Keratinocyte (primary cell): ENCODE results near the gene DENND4B. TPM values are rescaled to one million over a fixed set of nuclear protein-coding genes. Genes with fewer than 3 reads are reported as not detected.

Source experiments
- DNase-seq: peaks from one replicate; pipeline ENCODE4 v3.0.0-alpha.2; 2011; ENCODE audit warnings: low read depth, missing footprints, low spot score
- FAIRE-seq: peaks from 2 replicates; lab custom pipeline; 2011; peaks lifted over from hg19 to GRCh38; lab: Jason Lieb, UNC
- H2AFZ ChIP-seq: 2 replicates; pipeline ENCODE4 v1.6.0; 2012; ENCODE audit warnings: low read length, control low read depth, inconsistent platforms; ENCODE audit not compliant: control insufficient read depth
- H3K27ac ChIP-seq: 2 replicates; pipeline ENCODE4 v1.5.1; 2011; ENCODE audit warnings: low read length; ENCODE audit not compliant: control insufficient read depth, insufficient read depth
- H3K27me3 ChIP-seq: 3 replicates; pipeline ENCODE4 v1.6.0; 2011; ENCODE audit warnings: low read length; ENCODE audit not compliant: control insufficient read depth, insufficient read depth; ENCODE audit errors: extremely low read depth
- H3K36me3 ChIP-seq, 2 experiments: 2 replicates in 1 of 2; 3 replicates in 1 of 2; pipeline ENCODE4 v1.5.1; 2011; ENCODE audit warnings: low read length in 2 of 2, mild to moderate bottlenecking in 1 of 2; ENCODE audit not compliant: control insufficient read depth in 2 of 2, insufficient read depth in 2 of 2; ENCODE audit errors: extremely low read depth in 1 of 2
- H3K4me1 ChIP-seq: 3 replicates; pipeline ENCODE4 v1.5.1; 2011; ENCODE audit warnings: low read length; ENCODE audit not compliant: control insufficient read depth, insufficient read depth; ENCODE audit errors: extremely low read depth
- H3K4me2 ChIP-seq: 3 replicates; pipeline ENCODE4 v1.6.0; 2011; ENCODE audit warnings: low read depth, low read length; ENCODE audit not compliant: control insufficient read depth, insufficient read depth; ENCODE audit errors: extremely low read depth
- H3K4me3 ChIP-seq, 3 experiments: fragments of 200-600 bp in 1 of 3; sonication (generic) in 1 of 3; 2 replicates in 2 of 3; 3 replicates in 1 of 3; pipeline ENCODE4 v1.5.1; 2011 to 2016; ENCODE audit warnings: low read length in 3 of 3, mild to moderate bottlenecking in 3 of 3, control low read depth in 2 of 3, inconsistent platforms in 1 of 3, low read depth in 1 of 3, mixed read lengths in 1 of 3, mixed run types in 1 of 3, moderate library complexity in 1 of 3; ENCODE audit not compliant: control insufficient read depth in 2 of 3, insufficient read depth in 2 of 3; ENCODE audit errors: extremely low read depth in 1 of 3
- H3K79me2 ChIP-seq: 2 replicates; pipeline ENCODE4 v1.6.0; 2012; ENCODE audit warnings: low read length; ENCODE audit not compliant: control insufficient read depth, insufficient read depth
- H3K9ac ChIP-seq: 3 replicates; pipeline ENCODE4 v1.6.0; 2011; ENCODE audit warnings: low read length; ENCODE audit not compliant: control insufficient read depth, insufficient read depth; ENCODE audit errors: extremely low read depth
- H3K9me1 ChIP-seq: 3 replicates; pipeline ENCODE4 v1.6.0; 2011; ENCODE audit warnings: low read length; ENCODE audit not compliant: control insufficient read depth, insufficient read depth; ENCODE audit errors: extremely low read depth
- H3K9me3 ChIP-seq: 2 replicates; pipeline ENCODE4 v1.5.1; 2012; ENCODE audit warnings: low read depth, low read length; ENCODE audit not compliant: control insufficient read depth
- H4K20me1 ChIP-seq: 3 replicates; pipeline ENCODE4 v1.6.0; 2011; ENCODE audit warnings: low read length; ENCODE audit not compliant: control insufficient read depth, insufficient read depth; ENCODE audit errors: extremely low read depth
- CTCF ChIP-seq, 3 experiments: IDR thresholded peaks in 1 of 3; conservative IDR thresholded peaks in 1 of 3; optimal IDR thresholded peaks in 1 of 3; 2 replicates in 2 of 3; 3 replicates in 1 of 3; pipeline versions ENCODE3 to v1.5.1; 2011; ENCODE audit warnings: low read length in 3 of 3, mild to moderate bottlenecking in 3 of 3, moderate library complexity in 2 of 3, control low read depth in 1 of 3, inconsistent platforms in 1 of 3; ENCODE audit not compliant: insufficient read depth in 2 of 3; ENCODE audit errors: extremely low read depth in 1 of 3
- EZH2 ChIP-seq: IDR thresholded peaks from one replicate; pipeline ENCODE4 v1.6.1; 2012; ENCODE audit warnings: inconsistent platforms, mild to moderate bottlenecking, low read length, moderate library complexity
- dilution Hi-C: fragments of 300-500 bp; cut with MboI; formaldehyde crosslinking; loops from one replicate; pipeline ENCODE4 v1.7.0; 2020; ENCODE audit warnings: low sequenced_read_pairs; ENCODE audit not compliant: extremely low pct_ligation_motif_present
- polyA plus RNA-seq, 5 experiments: library from polyadenylated mRNA; depleted of rRNA in 3 of 5; stranded (reverse) in 3 of 5; stranded (forward) in 1 of 5; unstranded in 1 of 5; fragments of >200 nt; gene quantifications; 1 replicate in 1 of 5; 2 replicates in 3 of 5; 3 replicates in 1 of 5; pipeline versions ENCODE4 v1.2.1 to v1.2.3, GENCODE V29; 2011 to 2012; ENCODE audit warnings: missing spikeins in 2 of 5, low read depth in 1 of 5, low replicate concordance in 1 of 5

The DENND4B gene
- polyA plus RNA-seq, 1 donor (not counting 4 experiments of a cell fraction or from before 2014, with no cell fraction given), result 7.9 TPM

- Histone ChIP-seq H3K4me3 (no peak overlapping the region), H3K79me2 (peaks cover 90% of the 10 kb centered on the region), H2AFZ (no peak overlapping the region), H3K4me1 (no peaks in the 10 kb centered on the region), H3K27me3 (no peaks in the 10 kb centered on the region), H3K9me1 (no peaks in the 10 kb centered on the region), H4K20me1 (no peaks in the 10 kb centered on the region), H3K9me3 (no peaks in the 10 kb centered on the region), H3K27ac (no peak overlapping the region), H3K9ac (no peak overlapping the region), H3K4me2 (no peak overlapping the region), H3K36me3 (peaks cover 0 to 6% of the 10 kb centered on the region in 2 experiments)
- dilution Hi-C loops, result no loop called here
- TF ChIP-seq EZH2 (no peak), CTCF (optimal IDR thresholded peaks at IDR 0.05 in 1 of 3, IDR thresholded peaks at IDR 0.05 in 1 of 3, conservative IDR thresholded peaks at IDR 0.05 in 1 of 3; ENCODE audit: extremely low read depth in 1 of 3, insufficient read depth in 2 of 3, low read length in 3 of 3) (no peak)
- FAIRE-seq (no peak), DNase-seq (no peak)
These were observed 38.4 kb downstream of the DENND4B start for GRCh38 chr1:153908071-153908470.

- H3K9me3 ChIP-seq, result no peaks in the 10 kb centered on the region
- no peak overlapping the region for H3K27ac ChIP-seq
- H4K20me1 ChIP-seq, result peaks cover 3% of the 10 kb centered on the region
- H3K79me2 ChIP-seq, result peaks cover 90% of the 10 kb centered on the region
- H3K4me1 ChIP-seq, result no peaks in the 10 kb centered on the region
- dilution Hi-C loops, result no loop called here
- H3K4me3 ChIP-seq, result no peak overlapping the region
- FAIRE-seq, result no peak
- H3K27me3 ChIP-seq, result no peaks in the 10 kb centered on the region
- no peaks in the 10 kb centered on the region for H3K9me1 ChIP-seq
- peaks cover 0 to 6% of the 10 kb centered on the region in 2 experiments for H3K36me3 ChIP-seq
- no peak for DNase-seq
- H3K4me2 ChIP-seq, result no peak overlapping the region
- no peak overlapping the region for H3K9ac ChIP-seq
- H2AFZ ChIP-seq, result no peak overlapping the region
- TF ChIP-seq EZH2 (no peak), CTCF (optimal IDR thresholded peaks at IDR 0.05 in 1 of 3, IDR thresholded peaks at IDR 0.05 in 1 of 3, conservative IDR thresholded peaks at IDR 0.05 in 1 of 3; ENCODE audit: extremely low read depth in 1 of 3, insufficient read depth in 2 of 3, low read length in 3 of 3) (no peak)
These were observed 39.4 kb downstream of the DENND4B start for GRCh38 chr1:153907134-153907533.
